ENCODE measurements around the gene WASHC2C. TPM values are rescaled to one million over a fixed set of nuclear protein-coding genes. Genes with fewer than 3 reads are reported as not detected.
"Not testable (repeated sequence)": the region's sequence is repeated elsewhere in the genome, so short reads cannot be mapped to it uniquely, and the experiment has no call there.

The WASHC2C gene
- total and polyA plus RNA-seq, 7 experiments from 2014 or later, result 13.7 to 76.0 (median 61.0) TPM

DNA sequence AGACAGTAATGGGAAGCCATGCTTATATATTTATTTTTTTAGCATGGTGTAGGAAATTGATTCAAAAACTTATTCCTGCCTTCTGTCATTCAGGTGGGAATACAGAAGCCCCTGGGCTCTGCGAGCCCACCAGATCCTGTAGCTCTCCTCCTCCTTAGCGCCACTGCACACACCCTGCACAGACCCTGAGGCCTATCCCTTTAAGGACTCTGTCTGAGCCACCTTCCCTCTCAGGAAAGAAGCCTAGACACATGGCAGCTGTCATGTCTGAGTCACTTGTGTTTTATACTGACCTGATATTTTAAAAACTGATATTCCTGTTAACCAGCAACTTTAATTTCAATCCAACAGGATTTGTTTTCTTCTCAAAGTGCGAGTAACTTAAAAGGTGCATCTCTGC lies 36.0 kb downstream of the WASHC2C start:
- CTCF ChIA-PET; H3K4me1 Mint-ChIP-seq; H3K9me3 ChIP-seq (ENCODE audit: control insufficient read depth in 2 of 3, low read length in 3 of 3): not testable (repeated sequence)

DNA sequence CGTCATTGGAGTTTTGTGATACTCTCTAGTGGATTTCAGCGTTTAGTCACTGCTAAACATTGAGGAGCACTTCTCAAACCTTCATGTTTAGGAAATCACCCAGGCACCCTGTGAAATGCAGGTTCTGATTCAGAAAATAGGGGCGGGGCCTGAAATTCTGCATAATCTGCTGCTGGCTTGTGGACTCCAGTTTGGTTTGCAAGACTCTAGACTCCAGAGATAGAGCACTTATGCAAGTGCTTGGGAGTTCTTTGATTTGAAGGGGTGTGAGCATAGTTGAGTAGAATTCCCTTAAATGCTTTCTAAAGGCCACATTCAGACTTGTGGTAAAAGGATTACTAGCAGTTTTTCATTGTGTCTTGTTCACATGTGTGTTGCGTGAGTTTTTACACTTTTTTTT lies 41.3 kb downstream of the WASHC2C start:
- H3K4me1 ChIP-seq (ENCODE audit: control insufficient read depth in 2 of 2, insufficient read depth in 2 of 2, low read length in 2 of 2); POLR2A ChIA-PET; CTCF ChIA-PET; H3K27ac ChIP-seq (ENCODE audit: low read depth, low read length); H3K27me3 ChIP-seq (ENCODE audit: control insufficient read depth in 2 of 2, insufficient read depth in 2 of 2, low read length in 2 of 2); ATAC-seq; H3K27me3 Mint-ChIP-seq; H3K27ac Mint-ChIP-seq; H3K4me3 ChIP-seq (ENCODE audit: low read length); H3K9me3 ChIP-seq (ENCODE audit: control insufficient read depth in 2 of 3, low read length in 3 of 3); H3K4me1 Mint-ChIP-seq; H3K9me3 Mint-ChIP-seq; H3K4me3 Mint-ChIP-seq; DNase-seq; H3K36me3 ChIP-seq (ENCODE audit: control insufficient read depth in 2 of 3, insufficient read depth in 3 of 3, low read length in 3 of 3); intact Hi-C loops (cut with micrococcal nuclease): not testable (repeated sequence)
- H3K36me3 Mint-ChIP-seq, result peaks cover 0 to 15% (median 5%) of the 10 kb centered on the region in 5 donors

More for the DNA sequence above, 36.0 kb downstream of the WASHC2C start:
- H3K27ac ChIP-seq (ENCODE audit: low read depth, low read length); H3K4me3 ChIP-seq (ENCODE audit: low read length); H3K4me3 Mint-ChIP-seq; H3K4me1 ChIP-seq (ENCODE audit: control insufficient read depth in 2 of 2, insufficient read depth in 2 of 2, low read length in 2 of 2); H3K36me3 Mint-ChIP-seq; H3K9me3 Mint-ChIP-seq; H3K27ac Mint-ChIP-seq; H3K27me3 ChIP-seq (ENCODE audit: control insufficient read depth in 2 of 2, insufficient read depth in 2 of 2, low read length in 2 of 2); DNase-seq; intact Hi-C loops (cut with micrococcal nuclease); ATAC-seq; H3K27me3 Mint-ChIP-seq; POLR2A ChIA-PET; H3K36me3 ChIP-seq (ENCODE audit: control insufficient read depth in 2 of 3, insufficient read depth in 3 of 3, low read length in 3 of 3): not testable (repeated sequence)

GRCh38 chr10:45771757-45772461 lies 44.8 kb downstream of the WASHC2C start:
- intact Hi-C loops (cut with micrococcal nuclease); H3K4me3 ChIP-seq (ENCODE audit: low read length); H3K9me3 ChIP-seq (ENCODE audit: control insufficient read depth in 2 of 3, low read length in 3 of 3); H3K4me1 Mint-ChIP-seq; POLR2A ChIA-PET; H3K27ac ChIP-seq (ENCODE audit: low read depth, low read length); DNase-seq; H3K4me3 Mint-ChIP-seq; H3K4me1 ChIP-seq (ENCODE audit: control insufficient read depth in 2 of 2, insufficient read depth in 2 of 2, low read length in 2 of 2); H3K9me3 Mint-ChIP-seq; CTCF ChIA-PET; H3K36me3 ChIP-seq (ENCODE audit: control insufficient read depth in 2 of 3, insufficient read depth in 3 of 3, low read length in 3 of 3); H3K27me3 ChIP-seq (ENCODE audit: control insufficient read depth in 2 of 2, insufficient read depth in 2 of 2, low read length in 2 of 2); ATAC-seq; H3K27ac Mint-ChIP-seq; H3K27me3 Mint-ChIP-seq: not testable (repeated sequence)
- H3K36me3 Mint-ChIP-seq, result peaks cover 0 to 17% (median 8%) of the 10 kb centered on the region in 5 donors

DNA sequence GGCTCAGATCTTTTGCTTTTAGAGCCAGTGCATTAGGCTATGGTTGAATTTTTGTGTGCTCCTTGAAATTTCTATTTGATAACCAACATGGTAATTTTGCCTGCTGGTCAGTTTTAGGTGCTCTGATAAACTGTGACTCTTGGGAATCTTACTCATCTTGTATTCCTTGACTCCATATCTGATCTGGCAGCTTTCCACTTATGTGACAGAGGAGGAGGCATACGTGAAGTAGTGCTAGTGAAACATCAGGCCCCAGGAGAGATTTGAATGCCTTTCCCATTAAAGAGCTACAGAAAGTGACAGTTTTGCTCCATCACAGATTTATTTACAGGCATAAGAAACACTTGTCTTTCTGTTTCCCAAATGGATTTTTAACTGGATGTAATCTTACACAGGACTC lies 59.2 kb downstream of the WASHC2C start:
- H3K36me3 ChIP-seq (ENCODE audit: control insufficient read depth in 2 of 3, insufficient read depth in 3 of 3, low read length in 3 of 3); CTCF ChIA-PET; DNase-seq; H3K4me3 ChIP-seq (ENCODE audit: low read length); H3K27ac Mint-ChIP-seq; H3K4me3 Mint-ChIP-seq; POLR2A ChIA-PET; intact Hi-C loops (cut with micrococcal nuclease); H3K27me3 Mint-ChIP-seq; H3K27ac ChIP-seq (ENCODE audit: low read depth, low read length); H3K4me1 ChIP-seq (ENCODE audit: control insufficient read depth in 2 of 2, insufficient read depth in 2 of 2, low read length in 2 of 2); H3K4me1 Mint-ChIP-seq; H3K9me3 Mint-ChIP-seq; H3K27me3 ChIP-seq (ENCODE audit: control insufficient read depth in 2 of 2, insufficient read depth in 2 of 2, low read length in 2 of 2); H3K9me3 ChIP-seq (ENCODE audit: control insufficient read depth in 2 of 3, low read length in 3 of 3); ATAC-seq: not testable (repeated sequence)
- H3K36me3 Mint-ChIP-seq, result peaks cover 5 to 18% (median 8%) of the 10 kb centered on the region in 5 donors

DNA sequence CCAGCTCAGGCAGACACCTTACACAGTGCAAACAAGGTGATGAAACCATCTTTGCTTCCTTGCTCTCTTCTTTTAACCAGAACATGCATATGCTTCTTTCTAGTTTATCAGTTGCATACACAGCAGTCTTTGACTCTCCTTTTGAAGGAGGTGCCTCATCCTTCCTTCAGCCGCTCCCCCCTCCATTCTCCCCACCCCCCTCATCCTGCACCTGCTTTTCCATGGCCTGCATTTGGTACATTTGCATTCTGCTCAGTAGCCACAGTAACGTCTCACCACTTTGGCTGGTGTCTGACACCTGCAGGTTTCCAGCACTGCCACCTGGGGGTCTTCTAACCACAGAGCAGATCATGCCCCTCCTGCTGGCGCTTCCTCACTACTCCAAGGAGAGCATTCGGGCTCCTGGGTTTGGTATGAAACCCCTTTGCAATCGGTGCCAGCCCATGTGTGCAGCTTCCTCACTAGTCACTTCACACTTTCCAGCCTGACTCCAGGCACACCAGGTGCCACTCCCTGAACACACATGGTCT lies 60.2 kb downstream of the WASHC2C start:
- Mint-ChIP-seq H3K27ac (peak overlapping the region in 1 of 9 donors; percentile 57), H3K36me3 (peaks cover 5 to 25% (median 13%) of the 10 kb centered on the region in 5 donors)
- H3K4me3 ChIP-seq (ENCODE audit: low read length); H3K4me3 Mint-ChIP-seq; H3K27ac ChIP-seq (ENCODE audit: low read depth, low read length); intact Hi-C loops (cut with micrococcal nuclease); CTCF ChIA-PET; POLR2A ChIA-PET; H3K27me3 Mint-ChIP-seq; DNase-seq; H3K4me1 ChIP-seq (ENCODE audit: control insufficient read depth in 2 of 2, insufficient read depth in 2 of 2, low read length in 2 of 2); H3K9me3 ChIP-seq (ENCODE audit: control insufficient read depth in 2 of 3, low read length in 3 of 3); H3K9me3 Mint-ChIP-seq; ATAC-seq; H3K4me1 Mint-ChIP-seq; H3K27me3 ChIP-seq (ENCODE audit: control insufficient read depth in 2 of 2, insufficient read depth in 2 of 2, low read length in 2 of 2): not testable (repeated sequence)
- peaks cover 0 to 13% (median 0%) of the 10 kb centered on the region in 3 experiments for H3K36me3 ChIP-seq (ENCODE audit: control insufficient read depth in 2 of 3, insufficient read depth in 3 of 3, low read length in 3 of 3)

GRCh38 chr10:45789991-45790390 lies 62.9 kb downstream of the WASHC2C start:
- peaks cover 9 to 40% (median 32%) of the 10 kb centered on the region in 5 donors for H3K36me3 Mint-ChIP-seq

More at GRCh38 chr10:45789991-45790390, 62.9 kb downstream of the WASHC2C start:
- H3K4me1 Mint-ChIP-seq; DNase-seq; H3K4me3 Mint-ChIP-seq; H3K27ac ChIP-seq (ENCODE audit: low read depth, low read length); intact Hi-C loops (cut with micrococcal nuclease); POLR2A ChIA-PET; H3K4me1 ChIP-seq (ENCODE audit: control insufficient read depth in 2 of 2, insufficient read depth in 2 of 2, low read length in 2 of 2); CTCF ChIA-PET; ATAC-seq; H3K27ac Mint-ChIP-seq; H3K27me3 Mint-ChIP-seq; H3K4me3 ChIP-seq (ENCODE audit: low read length); H3K9me3 ChIP-seq (ENCODE audit: control insufficient read depth in 2 of 3, low read length in 3 of 3); H3K9me3 Mint-ChIP-seq; H3K27me3 ChIP-seq (ENCODE audit: control insufficient read depth in 2 of 2, insufficient read depth in 2 of 2, low read length in 2 of 2): not testable (repeated sequence)
- H3K36me3 ChIP-seq (ENCODE audit: control insufficient read depth in 2 of 3, insufficient read depth in 3 of 3, low read length in 3 of 3), result peaks cover 0 to 13% (median 0%) of the 10 kb centered on the region in 3 experiments

Data from naive thymus-derived CD4-positive, alpha-beta T cell (primary cell).